HG02588 (cell line): ENCODE results near the gene PPP1R12C.
"Not testable (repeated sequence)": the region's sequence is repeated elsewhere in the genome, so short reads cannot be mapped to it uniquely, and the experiment has no call there.

Experiments
- ATAC-seq: cut with Tn5 transposase; IDR thresholded peaks from one replicate; pipeline ENCODE4 v1.9.1; 2021; ENCODE audit warnings: mild to moderate bottlenecking, moderate library complexity; ENCODE audit not compliant: unreplicated experiment

PPP1R12C gene

DNA sequence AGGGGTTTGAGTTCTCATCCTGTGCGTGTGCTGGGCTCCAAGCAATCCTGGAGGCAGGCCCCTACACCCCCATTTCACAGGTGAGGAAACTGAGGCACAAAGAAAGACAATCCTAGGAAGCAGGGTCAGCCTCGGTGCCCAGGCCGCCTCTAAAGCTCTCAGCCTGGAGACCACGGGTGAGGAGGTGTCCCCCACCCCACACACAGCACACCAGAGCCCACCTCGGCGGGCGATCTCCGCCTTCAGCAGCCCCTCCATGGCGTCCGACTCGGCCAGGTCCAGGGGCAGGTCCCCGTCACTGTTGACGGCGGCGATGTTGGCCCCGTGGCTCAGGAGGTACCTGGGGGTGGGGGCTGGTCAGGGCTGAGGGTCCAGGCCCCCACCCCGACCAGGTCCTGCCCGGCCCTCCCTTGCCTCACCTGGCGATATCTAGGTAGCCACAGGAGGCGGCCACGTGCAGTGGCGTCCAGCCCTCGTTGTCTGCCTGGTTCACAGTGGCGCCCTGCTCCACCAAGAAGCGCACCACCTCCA is 5.1 kb downstream of the PPP1R12C start:
- no peak for ATAC-seq

DNA sequence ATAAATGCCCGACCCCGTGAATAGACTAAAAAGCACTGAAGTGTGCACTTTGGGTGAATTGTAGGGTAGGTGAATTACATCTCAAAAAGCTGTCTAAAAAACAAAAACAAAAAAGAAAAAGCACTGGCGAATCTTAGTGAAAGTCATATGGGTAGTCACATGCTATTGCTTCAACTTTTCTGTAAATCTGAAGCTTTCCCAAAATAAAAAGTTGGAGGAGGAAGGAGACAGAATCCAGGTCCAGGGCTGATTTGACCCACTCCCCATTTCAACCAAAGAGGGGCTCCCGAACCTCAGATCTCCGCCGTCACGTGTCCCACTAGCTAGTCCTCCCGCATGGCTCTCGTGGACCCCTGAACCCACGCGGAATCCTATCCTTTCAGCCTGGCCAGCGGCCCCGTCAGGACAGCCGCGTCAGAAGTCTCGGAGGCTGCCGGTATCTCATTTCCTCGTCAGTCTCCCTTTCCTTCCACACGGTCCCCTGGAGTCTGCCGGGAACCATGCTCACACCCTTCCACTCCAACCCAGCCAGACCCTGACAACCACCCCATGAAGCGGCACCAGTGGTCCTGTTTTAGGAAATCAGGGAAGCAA is 6.1 kb downstream of the PPP1R12C start:
- no peak for ATAC-seq

DNA sequence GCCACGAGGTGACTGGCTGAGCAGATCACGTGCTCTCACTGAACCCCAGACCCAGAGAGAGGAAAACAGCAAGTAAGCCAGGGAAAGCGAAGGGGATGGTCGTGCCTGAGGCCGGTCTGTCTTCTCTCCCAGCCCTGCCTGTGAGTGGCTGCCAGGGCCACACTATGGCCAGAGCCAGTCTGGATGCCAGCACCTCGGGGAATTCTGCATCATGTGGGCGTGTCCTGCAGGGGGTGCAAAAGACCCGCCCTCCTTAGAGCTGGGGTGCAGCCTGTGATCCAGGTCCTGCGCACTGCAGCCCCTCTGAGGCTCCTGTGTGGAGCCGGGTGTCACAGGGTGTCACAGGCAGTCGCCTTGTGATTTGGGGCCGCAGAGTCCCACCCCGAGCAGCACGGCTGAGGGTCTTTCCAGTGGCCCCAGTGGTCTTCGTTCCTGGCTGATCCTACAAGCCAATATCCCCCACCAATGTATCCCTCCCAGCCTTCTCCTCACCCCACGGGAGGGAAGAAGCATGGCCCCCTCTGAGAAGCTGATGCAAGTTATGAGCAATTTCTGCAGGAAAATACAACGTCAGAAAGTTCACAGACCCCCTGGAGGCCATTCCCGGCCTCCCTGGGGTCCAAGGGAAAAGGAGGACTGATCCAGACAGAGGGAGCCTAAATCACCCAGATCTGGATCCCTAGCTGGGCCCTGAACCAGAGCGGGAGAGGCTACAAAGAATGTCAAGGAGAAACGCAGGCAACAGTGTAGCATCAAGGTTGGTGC is 7.7 kb downstream of the PPP1R12C start:
- ATAC-seq: no peak

DNA sequence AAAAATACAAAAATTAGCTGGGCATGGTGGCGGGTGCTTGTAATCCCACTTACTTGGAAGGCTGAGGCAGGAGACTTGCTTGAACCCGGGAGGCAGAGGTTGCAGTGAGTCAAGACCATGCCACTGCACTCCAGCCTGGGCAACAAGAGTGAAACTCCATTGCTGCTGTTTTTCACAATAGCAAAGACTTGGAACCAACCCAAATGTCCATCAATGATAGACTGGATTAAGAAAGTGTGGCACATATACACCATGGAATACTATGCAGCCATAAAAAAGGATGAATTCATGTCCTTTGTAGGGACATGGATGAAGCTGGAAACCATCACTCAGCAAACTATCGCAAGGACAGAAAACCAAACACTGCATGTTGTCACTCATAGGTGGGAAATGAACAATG is 10.2 kb downstream of the PPP1R12C start:
- not testable (repeated sequence) for ATAC-seq

DNA sequence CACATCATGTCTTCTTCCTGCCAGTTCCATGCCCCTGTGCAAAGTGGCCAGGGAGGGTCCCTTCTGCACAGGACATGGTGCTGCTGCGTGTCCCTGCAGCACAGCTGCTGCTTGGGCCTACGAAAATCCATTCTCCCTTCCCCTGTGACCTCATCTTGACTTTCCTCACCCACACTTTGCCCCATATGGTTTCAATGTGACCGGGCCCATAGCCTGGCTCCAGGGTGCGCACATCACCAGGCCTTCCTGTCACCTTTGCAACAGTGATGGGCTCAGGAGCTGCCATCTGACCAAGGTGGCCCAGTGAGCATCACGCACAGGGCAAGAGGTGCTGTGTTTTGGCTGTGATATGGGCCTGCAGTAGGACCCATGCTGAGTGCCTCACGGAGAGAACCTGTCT is 10.8 kb downstream of the PPP1R12C start:
- ATAC-seq: no peak

DNA sequence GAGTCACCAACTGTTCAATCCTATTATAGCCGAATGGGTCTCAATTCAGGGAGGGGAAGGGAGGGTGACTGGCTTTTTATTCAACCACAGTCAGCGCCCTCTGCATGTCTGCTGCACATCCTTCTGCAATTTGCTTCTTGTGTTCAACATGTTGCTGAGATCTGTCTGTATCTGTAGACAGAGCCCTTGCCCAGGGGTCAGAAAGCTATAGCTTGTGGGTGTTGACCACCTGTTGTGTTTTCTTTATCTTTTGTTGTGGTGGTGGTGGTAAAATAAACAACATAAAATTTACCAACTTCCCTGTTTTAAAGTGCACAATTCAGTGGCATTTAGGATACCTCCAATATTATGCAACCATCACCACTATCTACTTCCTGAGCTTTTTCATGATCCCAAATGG is 12.2 kb downstream of the PPP1R12C start:
- no peak for ATAC-seq

DNA sequence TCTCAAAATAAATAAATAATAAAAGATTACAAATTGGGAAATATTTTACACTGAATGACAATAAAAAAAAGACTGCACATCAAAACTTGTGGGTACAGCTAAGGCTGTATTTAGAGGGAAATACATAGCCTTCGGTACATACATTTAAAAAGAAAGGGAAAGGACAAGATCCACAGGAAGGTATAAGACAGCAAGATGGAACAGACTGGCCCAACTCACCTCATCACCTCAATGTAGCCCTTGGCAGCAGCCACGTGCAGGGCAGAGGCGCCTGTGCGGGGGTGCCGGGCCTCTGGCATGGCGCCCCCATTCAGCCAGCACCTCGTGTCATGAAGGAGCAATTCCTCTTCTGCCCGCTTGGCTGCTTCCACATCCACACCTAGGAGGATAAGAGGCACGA is 14.2 kb downstream of the PPP1R12C start:
- ATAC-seq: no peak

DNA sequence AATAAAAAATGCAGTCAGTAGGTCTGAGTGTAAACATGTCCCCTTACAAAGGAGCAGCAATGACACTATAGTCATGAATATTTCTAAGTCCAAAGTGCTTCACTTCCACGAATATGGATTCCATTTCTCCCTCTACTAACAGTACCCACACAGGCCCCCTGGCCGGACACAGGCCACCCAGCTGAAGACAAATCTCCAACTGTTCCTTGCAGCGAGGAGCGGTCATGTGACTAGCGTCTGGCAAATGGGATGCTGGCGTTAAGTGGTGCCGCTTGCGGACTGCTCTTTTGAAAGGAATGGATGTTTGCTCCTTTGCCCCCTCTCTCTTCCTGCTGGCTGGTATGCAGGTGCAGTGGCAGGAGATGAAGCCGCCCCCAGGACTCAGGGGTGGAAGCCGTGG is 16.2 kb downstream of the PPP1R12C start:
- no peak for ATAC-seq

DNA sequence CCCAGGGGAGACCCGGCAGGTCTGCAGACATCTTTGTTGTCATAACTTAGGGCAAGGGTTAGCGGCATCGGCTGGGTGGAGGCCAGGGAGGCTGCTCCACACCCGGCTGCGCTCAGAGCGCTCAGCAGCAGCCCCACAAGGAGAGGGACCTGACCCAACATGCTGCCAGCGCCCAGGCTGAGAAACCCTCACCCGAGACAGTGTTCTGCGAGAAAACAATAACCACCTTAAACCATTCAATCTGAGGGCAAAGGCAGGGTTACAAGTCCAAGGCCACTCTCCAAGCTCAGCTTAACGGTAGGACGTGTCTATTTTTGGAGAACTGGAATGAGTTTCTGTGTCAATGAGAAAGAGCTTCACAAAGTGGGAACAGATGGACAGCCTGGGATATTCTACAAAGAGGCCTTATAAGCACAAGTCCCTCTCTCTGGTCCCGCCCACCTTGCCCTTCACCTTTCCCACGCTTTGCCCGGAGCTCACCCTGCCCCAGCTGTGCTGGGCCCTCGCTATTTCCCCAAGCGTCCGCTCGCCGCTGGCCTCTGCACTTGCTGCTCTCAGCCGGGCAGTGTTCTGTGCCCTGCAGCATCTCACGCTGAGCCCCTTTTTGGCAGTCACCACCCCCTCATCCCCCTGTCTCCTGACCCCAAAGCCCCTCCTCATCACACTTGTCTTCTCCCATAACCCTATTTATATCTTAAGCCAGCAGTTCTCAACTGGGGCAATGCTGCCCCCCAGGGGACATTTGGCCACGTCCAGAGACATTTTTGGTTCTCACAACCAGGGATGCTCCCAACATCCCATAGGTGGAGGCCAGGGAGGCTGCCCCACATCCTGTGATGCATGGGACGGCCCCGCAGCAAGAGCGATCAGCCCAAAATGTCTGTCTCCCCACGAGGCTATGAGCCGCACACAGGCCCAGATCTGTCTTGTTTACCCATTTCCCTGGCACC is 17.6 kb downstream of the PPP1R12C start:
- no peak for ATAC-seq

DNA sequence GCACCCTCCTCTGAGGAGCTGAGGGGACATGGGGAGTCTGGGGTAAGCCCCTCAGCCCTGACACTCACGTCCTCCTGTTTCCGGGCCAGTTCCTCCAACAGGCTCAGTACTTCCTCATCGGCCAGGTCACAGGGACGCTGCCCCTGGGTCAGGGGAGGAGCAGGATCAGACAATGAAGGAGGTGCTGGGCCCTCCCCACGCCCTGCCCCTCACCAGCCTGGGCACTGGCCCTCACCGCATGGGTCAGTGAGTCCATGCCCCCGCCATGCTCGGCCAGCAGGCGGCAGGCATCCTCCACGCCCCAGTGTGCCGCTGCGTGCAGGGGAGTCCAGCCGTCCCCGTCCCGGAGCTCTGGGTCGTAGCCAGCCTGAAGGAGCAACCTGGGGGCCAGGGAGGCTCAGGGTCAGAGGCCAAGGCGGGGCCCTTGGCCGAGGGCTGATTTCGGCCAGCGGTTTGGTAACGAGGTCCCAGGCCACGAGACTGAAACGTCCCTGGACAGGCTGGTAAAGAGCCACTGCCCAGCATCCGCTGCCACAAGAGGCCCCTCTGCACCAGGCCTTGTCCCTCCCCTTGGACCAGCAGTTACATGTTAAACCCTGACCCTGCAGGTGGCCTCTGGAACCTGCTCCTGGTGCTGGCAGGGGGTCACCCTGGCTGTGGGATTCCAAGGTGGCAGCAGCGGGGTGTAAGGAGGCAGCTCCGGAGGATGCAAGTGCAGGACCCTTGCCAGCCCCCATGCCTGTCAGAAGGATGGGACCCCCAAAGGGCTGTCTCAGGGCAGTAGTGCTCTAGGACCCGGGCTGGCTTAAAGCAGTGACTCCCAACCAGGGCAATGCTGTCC is 18.5 kb downstream of the PPP1R12C start:
- no peak for ATAC-seq

DNA sequence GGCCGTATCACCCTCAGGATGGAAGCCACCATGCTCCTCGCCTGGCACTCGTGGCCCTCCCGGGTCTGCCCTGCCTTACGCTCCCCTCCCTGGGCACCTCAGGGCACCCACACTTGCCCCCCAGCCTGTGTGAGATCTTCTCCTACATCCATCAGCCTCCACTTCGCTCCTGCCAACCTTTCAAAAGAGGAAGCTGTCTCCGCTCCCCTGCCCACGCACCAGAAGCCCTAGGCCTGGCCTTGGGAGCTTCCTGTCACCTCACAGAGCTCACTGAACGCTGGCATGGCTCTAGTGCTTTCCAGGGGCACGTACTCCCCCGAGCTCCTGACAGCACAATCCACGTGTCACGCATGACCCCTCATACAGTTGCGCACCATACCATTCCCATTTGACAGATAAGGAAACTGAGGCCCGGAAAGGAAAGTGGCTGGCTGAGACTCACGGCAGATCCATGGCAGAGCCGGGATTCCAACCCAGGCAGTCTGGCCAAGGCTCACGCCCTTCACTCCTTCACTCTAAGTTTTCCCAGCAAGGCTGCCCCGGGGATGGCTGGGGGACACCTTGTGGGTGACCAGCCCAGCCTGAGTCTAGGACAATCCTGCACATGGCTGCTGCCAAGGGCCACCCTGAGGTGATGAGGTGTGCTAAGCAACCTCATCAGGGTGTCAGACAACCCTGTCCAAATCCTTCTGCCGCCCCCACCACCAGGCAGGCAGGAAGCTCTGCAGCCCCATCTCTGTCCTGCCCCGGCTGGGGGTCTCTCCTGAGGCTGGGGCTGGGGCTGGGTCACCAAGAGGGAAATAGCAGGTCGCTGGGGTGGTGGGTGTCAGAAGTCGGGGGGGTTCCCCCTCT is 19.3 kb downstream of the PPP1R12C start:
- no peak for ATAC-seq

DNA sequence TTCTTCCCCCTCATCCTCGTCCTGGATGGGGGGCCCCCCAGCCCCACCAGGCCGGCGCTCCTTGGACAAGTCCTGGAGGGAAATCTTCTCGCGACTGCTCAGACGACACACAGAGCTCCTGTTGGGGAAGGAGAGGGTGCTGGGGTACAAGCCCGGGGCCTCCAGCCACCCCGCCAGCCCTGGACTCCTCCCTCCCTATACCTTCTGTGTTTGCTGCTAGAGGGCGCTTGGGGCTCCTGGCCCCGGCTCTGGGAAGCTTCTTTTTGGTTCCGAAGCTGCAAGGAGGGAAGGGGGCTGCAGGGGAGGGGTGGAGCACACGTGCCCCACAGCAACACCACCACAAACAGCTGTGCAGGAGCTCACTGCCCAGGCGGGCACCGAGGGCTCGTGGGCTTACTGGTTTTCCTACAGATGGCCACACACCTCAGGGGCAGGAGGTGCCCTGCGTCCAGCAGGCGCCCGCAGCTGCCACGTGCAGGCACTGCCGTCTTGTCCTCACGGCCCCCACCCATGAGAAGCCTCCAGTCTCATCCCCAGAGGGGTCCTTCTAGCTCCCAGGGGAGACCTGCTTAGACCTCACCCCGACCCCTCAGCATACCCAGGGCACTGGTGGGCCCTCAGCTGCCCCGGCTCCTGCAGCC is 21.3 kb downstream of the PPP1R12C start:
- ATAC-seq: no peak

DNA sequence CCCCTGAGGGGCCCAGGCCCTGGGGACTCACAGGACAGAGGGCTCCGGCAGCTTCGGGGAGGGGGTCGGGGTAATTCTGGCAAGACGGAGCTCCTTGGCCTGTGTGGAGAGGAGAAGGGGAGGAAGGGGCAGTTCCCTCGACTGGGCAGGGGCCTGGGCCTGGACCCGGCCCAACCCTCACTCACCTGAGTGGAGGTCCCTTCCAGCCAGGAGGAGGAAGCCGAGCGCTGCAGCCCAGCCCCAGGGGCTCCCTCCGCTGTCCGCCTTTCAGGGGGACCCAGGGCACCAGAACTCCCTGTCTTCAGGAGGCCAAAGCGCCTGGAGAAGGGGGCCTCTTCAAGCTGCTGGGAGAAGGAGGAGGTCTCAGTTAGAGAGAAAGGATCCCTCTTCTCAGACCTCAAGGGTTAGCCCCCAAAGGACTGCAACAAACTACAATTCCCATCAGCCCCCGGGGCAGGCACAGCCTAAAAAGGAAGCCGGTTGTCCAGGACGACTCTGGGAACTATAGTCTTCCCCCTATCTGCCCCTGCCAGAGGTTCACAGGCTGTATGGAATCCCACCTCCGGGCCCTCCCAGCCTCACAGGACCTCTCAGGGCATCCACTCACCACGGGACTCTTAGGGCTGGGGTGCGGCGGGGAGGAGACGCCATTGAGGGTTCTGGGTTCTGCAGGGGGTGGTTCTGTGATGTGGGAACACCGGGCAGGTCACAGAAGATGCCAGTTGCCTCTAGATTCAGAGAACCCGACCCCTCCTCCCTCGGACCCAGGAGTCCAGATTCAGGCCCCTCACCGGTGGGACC is 22.0 kb downstream of the PPP1R12C start:
- no peak for ATAC-seq

DNA sequence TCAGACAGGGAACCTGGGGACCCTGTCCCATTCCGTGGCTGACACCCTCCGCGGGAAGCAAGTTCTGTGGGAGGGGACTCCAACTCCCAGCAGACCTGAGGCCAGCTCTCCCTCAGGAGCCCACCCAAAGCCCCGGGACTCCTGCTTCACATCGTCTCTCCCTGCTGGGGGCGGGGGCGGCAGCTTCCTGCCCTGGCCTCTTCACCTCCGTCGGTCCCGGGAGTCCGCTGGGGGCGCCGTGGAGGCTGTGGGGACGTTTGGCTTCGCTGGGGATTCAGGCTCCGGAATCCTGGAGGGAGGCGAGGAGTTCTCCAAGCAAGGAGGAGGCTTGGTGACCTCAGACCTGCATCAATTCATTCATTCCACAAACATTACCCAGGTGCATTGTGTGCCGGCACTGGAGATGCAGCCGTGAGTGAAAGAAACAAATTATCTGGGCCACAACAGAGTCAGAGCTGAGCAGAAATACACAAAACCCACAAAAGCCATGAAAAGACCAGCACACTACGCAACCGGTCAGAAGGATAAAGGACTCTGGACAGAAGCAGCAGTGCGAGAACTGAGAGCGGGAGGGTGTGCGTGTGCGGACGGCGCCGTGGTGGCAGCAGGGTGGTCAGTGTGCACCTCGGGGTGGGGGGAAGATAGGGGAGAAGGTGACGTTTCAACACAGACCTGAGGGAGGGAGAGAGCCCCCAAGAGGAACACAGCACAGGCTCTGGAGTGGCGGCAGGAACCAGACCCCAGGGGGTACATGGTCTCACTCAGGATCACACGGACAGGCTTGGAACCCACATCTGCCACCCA is 22.8 kb downstream of the PPP1R12C start:
- no peak for ATAC-seq

DNA sequence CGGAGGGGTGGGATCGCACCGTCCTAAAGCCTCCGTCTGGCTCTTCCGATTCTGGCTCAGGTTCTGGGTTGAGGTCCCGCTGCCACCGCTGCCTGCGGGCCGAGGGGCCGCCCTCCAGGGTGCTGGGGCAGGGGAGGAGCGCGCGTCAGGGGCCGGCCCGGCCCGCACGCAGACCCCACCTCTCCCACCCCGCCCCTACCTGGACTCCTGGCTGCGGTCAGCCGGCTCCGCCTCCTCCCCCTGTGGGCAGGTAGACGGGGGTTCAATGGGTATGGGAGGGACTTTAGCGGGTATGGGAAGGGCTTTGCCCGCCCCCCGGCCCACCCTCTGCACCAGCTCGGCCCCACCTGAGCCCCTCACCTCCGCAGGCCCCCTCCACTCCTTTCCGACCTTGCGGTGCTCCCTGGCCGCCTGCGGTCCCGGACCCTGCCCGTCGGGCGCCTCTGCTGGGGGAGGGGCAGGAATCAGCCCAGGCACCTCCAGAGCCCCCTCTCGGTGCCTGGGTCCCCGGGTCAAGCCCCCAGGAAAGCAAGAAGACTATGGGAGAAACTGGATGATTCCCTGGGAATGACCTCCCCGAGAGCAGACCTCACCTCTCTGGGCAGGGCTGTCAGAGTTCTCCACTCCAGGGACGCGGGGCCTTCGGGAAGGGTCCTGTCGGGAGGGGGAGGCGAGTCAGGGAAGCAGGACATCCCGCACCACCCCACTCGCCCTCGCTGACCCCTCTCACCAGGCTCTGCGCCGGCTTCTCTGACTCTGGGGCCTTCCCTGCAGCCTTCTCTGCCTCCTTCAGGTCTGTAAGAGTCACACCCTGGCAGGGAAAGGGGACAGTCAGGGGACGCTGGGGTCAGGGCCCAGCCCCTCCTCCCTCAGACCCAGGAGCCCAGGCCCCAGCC is 24.8 kb downstream of the PPP1R12C start:
- ATAC-seq: no peak

DNA sequence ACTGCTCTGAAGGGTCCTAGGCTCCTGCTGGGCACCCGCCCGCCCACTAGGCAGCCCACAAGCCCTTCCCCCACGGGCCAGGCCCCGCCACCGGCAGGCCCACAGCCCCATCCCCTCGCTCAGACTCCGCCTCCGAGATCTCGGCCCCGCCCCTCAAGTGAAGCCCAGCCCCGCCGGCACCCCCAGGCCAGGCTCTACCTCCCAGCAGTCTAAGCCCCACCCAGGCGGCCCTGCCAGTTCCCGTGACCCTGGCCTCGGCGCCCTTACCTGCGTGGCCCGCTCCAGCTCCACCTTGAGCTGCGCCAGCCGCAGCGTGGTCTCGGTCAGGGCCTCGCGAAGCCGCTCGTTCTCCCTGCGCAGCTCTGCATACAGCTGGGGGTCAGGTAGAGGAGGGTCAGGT is 25.5 kb downstream of the PPP1R12C start:
- no peak for ATAC-seq
